Neural crest cell (in vitro differentiated cells): Measurements from ENCODE around the gene PUS7. TPM values are rescaled to one million over a fixed set of nuclear protein-coding genes. Genes with fewer than 3 reads are reported as not detected.
"Not testable (repeated sequence)": the region's sequence is repeated elsewhere in the genome, so short reads cannot be mapped to it uniquely, and the experiment has no call there.

Experiments
- DNase-seq: peaks from one replicate; pipeline ENCODE4 v3.0.0; 2021; ENCODE audit warnings: low read depth, mixed read lengths, low spot score
- H3K27ac Mint-ChIP-seq: one replicate; pipeline ENCODE4 v1.8.0; 2021; ENCODE audit warnings: mild to moderate bottlenecking, mixed read lengths; ENCODE audit not compliant: unreplicated experiment
- H3K27me3 Mint-ChIP-seq: 2 replicates; pipeline ENCODE4 v1.8.0; 2021; ENCODE audit warnings: low read depth, mild to moderate bottlenecking, mixed read lengths
- H3K36me3 Mint-ChIP-seq: 2 replicates; pipeline ENCODE4 v1.8.0; 2021; ENCODE audit warnings: low read depth, mild to moderate bottlenecking, mixed read lengths
- H3K4me1 Mint-ChIP-seq: 2 replicates; pipeline ENCODE4 v1.8.0; 2021; ENCODE audit warnings: mixed read lengths
- H3K4me3 Mint-ChIP-seq: one replicate; pipeline ENCODE4 v1.8.0; 2021; ENCODE audit warnings: mild to moderate bottlenecking, mixed read lengths
- H3K9me3 Mint-ChIP-seq: 2 replicates; pipeline ENCODE4 v1.8.0; 2021; ENCODE audit warnings: mixed read lengths
- total RNA-seq: library from RNA; stranded (reverse); gene quantifications from 2 replicates; pipeline ENCODE4 v1.2.1, GENCODE V29; 2021
- TF ChIP-seq, protein P1 (sequence below): fragments of 200-600 bp; sonication (generic); conservative IDR thresholded peaks from 2 replicates; pipeline ENCODE4 v1.5.0; 2021; ENCODE audit warnings: antibody characterized with exemption, mild to moderate bottlenecking

Gene PUS7
- total RNA-seq, 1 donor from 2014 or later, result 38.0 TPM

DNA sequence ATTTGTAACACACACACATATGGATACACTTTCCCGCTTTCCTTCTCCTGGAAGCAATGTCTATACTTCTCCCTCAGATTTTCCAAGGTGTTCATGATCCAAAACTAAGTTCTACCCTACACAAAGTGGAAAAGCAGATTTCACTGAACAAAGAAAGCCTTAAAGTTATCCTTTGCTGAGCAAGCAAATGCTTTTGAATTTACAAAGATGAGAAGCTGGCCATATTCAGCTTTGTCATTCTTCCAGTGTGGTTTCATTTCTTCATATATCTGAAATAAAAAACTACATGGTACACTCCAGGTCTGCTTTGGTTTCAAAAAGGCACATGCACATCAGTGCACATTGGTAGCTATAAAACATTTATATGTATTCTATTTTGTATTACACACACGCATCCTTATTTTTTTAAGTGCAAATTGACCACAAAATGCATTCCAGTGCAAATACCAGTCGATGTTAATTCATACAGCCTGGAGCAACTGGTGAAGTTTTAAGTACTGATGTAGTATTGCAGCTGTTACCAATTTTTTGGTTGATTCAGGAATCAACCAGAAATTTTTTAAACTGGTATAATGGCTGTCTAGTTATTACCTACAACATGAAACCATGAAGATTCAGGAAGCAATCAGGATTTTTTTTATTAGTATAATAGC lies 67.8 kb downstream of the PUS7 start:
- TF ChIP-seq, protein P1, sequence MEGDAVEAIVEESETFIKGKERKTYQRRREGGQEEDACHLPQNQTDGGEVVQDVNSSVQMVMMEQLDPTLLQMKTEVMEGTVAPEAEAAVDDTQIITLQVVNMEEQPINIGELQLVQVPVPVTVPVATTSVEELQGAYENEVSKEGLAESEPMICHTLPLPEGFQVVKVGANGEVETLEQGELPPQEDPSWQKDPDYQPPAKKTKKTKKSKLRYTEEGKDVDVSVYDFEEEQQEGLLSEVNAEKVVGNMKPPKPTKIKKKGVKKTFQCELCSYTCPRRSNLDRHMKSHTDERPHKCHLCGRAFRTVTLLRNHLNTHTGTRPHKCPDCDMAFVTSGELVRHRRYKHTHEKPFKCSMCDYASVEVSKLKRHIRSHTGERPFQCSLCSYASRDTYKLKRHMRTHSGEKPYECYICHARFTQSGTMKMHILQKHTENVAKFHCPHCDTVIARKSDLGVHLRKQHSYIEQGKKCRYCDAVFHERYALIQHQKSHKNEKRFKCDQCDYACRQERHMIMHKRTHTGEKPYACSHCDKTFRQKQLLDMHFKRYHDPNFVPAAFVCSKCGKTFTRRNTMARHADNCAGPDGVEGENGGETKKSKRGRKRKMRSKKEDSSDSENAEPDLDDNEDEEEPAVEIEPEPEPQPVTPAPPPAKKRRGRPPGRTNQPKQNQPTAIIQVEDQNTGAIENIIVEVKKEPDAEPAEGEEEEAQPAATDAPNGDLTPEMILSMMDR, result no peak
- no peak overlapping the region for H3K4me3 Mint-ChIP-seq
- H3K4me1 Mint-ChIP-seq, result no peaks in the 10 kb centered on the region
- H3K36me3 Mint-ChIP-seq, result peaks cover 9% of the 10 kb centered on the region
- peaks cover 3% of the 10 kb centered on the region for H3K9me3 Mint-ChIP-seq
- no peak for DNase-seq
- peak overlapping the region; percentile 39 for H3K27ac Mint-ChIP-seq
- no peaks in the 10 kb centered on the region for H3K27me3 Mint-ChIP-seq

DNA sequence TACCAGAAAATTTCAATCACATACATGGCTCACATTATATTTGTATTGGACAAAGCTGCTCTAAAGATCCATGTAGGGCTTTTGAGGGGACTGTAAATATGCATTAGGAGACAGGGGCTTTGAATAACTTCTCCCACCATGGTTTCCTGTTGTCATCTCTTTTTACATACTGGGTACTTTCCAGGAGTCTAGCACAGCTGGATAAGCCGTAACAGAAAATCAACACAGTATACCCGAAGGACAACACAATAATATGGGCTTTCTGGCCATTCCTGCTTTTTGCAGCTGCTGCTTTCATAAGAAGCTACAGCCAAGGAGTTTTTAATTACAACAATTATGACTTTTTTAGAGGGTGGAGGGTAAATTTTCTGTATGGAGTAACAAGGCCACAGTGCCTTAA lies 70.0 kb downstream of the PUS7 start:
- TF ChIP-seq, protein P1, result no peak
- H3K4me1 Mint-ChIP-seq, result no peaks in the 10 kb centered on the region
- no peak for DNase-seq
- peaks cover 3% of the 10 kb centered on the region for H3K36me3 Mint-ChIP-seq
- H3K27me3 Mint-ChIP-seq, result no peaks in the 10 kb centered on the region
- no peak overlapping the region for H3K4me3 Mint-ChIP-seq
- H3K9me3 Mint-ChIP-seq, result peaks cover 3% of the 10 kb centered on the region
- no peak overlapping the region for H3K27ac Mint-ChIP-seq

DNA sequence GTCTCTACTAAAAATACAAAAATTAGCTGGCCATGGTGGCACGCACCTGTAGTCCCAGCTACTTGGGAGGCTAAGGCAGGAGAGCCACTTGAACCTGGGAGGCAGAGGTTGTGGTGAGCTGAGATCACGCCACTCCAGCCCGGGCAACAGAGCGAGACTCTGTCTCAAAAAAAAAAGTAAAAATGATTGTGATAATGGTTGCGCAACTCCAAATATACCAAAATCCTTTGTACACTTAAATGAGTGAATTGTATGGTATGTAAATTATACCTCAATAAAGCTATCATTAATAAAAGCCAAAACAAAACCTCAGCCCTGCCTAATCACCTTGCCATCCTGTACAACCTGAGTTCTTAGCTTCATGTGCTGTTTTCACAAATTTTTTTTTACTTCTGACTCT lies 71.2 kb downstream of the PUS7 start:
- H3K36me3 Mint-ChIP-seq, DNase-seq, H3K4me1 Mint-ChIP-seq: not testable (repeated sequence)

DNA sequence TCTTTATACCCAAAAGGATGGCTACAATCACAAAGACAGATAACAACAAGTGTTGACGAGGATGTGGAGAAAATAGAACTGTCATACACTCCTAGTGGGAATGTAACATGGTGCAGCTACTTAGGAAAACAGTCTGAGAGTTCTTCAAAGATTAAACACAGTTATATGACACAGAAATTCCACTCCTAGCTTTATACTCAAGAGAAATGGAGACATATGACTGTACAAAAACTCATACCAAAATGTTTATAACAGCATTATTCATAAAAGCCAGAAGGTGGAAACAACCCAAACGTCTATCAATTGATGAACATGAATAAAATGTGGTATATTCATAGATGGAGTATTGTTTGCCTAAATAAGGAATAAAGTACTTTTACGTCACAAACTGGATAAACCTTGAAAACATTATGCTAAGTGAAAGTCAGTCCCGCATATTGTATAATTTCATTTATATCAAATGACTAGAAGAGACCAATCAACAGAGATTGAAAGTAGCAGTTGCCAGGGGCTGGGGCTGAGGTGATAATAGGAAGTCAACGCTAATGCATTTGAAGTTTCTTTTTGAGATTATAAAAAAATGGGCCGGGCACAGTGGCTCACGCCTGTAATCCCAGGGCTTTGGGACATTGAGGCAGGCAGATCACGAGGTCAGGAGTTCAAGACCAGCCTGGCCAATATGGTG lies 71.8 kb downstream of the PUS7 start:
- no peak for DNase-seq
- TF ChIP-seq, protein P1, result no peak
- Mint-ChIP-seq H3K9me3 (peaks cover 3% of the 10 kb centered on the region), H3K36me3 (no peaks in the 10 kb centered on the region), H3K4me3 (no peak overlapping the region), H3K27me3 (no peaks in the 10 kb centered on the region), H3K4me1 (no peaks in the 10 kb centered on the region), H3K27ac (no peak overlapping the region)

More for the DNA sequence above, 71.2 kb downstream of the PUS7 start:
- not testable (repeated sequence) for H3K27me3 Mint-ChIP-seq, H3K4me3 Mint-ChIP-seq, H3K27ac Mint-ChIP-seq, H3K9me3 Mint-ChIP-seq

DNA sequence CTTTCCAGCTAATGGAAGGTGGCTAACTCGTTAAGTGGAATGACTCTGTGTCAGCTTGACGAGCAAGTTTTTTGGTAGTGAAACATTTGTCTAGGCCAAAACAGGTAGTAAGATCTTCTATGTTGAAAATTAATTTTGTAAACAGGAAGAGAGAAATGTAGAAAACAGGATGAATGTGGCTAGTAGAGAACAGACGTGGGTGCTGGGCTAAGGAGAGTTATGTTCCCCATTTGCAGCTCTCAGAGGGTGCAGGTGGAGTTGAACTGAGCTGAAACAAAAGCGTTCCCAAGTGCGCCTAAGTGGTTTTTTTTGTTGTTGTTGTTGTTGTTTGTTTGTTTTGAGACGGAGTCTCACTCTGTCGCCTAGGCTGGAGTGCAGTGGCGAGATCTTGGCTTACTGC lies 73.9 kb downstream of the PUS7 start:
- Mint-ChIP-seq H3K27me3 (no peaks in the 10 kb centered on the region), H3K36me3 (no peaks in the 10 kb centered on the region), H3K27ac (no peak overlapping the region), H3K9me3 (peaks cover 3% of the 10 kb centered on the region), H3K4me1 (no peaks in the 10 kb centered on the region), H3K4me3 (no peak overlapping the region)
- no peak for DNase-seq
- TF ChIP-seq, protein P1, result no peak

DNA sequence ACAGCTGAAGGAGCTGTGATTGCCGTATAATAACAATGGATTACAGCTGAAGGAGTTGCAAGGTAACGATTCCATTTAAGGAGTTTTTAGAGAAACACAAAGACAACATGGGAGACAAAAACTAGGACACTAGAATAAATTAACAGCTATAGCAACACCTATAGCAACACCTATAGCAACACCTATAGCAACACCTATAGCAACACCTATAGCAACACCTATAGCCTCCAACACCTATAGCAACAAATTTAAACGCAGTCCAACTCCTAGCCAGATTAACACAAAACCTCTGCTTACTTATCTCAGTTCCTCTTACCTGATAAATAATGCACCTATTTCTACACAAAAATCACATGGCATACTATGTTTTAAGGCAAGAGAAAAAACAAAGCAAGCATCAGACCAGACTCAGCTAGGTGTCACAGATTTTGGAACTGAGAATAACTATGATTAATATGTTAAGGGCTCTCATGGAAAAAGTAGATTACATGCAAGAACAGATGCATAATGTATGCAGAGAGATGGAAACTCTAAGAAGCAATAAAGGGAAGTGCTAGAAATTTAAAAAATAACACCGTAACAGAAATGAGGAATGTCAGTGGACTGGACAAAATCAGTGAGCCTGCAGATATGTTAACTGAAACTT lies 77.6 kb downstream of the PUS7 start:
- H3K36me3 Mint-ChIP-seq, result no peaks in the 10 kb centered on the region

DNA sequence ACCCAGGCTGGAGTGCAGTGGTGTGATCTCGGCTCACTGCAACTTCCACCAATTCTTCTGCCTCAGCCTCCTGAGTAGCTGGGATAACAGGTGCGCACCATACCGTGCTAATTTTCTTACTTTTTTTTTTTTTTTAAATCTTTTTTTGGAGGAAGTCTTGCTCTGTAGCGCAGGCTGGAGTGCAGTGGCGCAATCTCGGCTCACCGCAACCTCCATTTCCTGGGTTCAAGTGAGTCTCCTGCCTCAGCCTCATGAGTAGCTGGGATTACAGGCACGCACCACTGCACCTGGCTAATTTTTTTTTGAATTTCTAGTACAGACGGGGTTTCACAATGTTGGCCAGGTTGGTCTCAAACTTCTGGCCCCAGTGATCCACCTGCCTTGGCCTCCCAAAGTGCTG lies 79.9 kb downstream of the PUS7 start:
- not testable (repeated sequence) for H3K27me3 Mint-ChIP-seq, H3K27ac Mint-ChIP-seq, H3K4me3 Mint-ChIP-seq, H3K36me3 Mint-ChIP-seq, H3K9me3 Mint-ChIP-seq, DNase-seq, H3K4me1 Mint-ChIP-seq

More for the DNA sequence above, 77.6 kb downstream of the PUS7 start:
- H3K4me1 Mint-ChIP-seq, result no peaks in the 10 kb centered on the region
- H3K27ac Mint-ChIP-seq, result no peak overlapping the region
- no peaks in the 10 kb centered on the region for H3K9me3 Mint-ChIP-seq
- no peaks in the 10 kb centered on the region for H3K27me3 Mint-ChIP-seq
- no peak overlapping the region for H3K4me3 Mint-ChIP-seq
- no peak for DNase-seq
- TF ChIP-seq, protein P1, result no peak
